Stomach (tissue), 9 donors: ENCODE results near the gene FGF18. TPM values are rescaled to one million over a fixed set of nuclear protein-coding genes. Genes with fewer than 3 reads are reported as not detected.
A peak's percentile ranks its signal among the peaks of the same experiment; 100 is the strongest.

ENCODE experiments used
- DNase-seq, 2 donors: peaks; one replicate each; pipeline versions ENCODE4 v3.0.0 to v3.0.0-alpha.2; 2013 to 2019
- H3K27ac ChIP-seq, 5 donors: fragments of 200-600 bp in 4 of 5; sonication (generic) in 4 of 5; one replicate each; pipeline ENCODE4 v1.5.1; 2013 to 2019; ENCODE audit warnings: mild to moderate bottlenecking in 1 of 5, moderate library complexity in 1 of 5
- H3K27me3 ChIP-seq, 3 donors: fragments of 200-600 bp; sonication (generic); one replicate each; pipeline ENCODE4 v1.5.1; 2017 to 2019; ENCODE audit warnings: mixed run types in 1 of 3
- H3K36me3 ChIP-seq, 4 donors: fragments of 200-600 bp; sonication (generic); 1 replicate in 3 of 4; 2 replicates in 1 of 4; pipeline ENCODE4 v1.5.1; 2016 to 2019
- H3K4me1 ChIP-seq, 4 donors: fragments of 200-600 bp; sonication (generic); one replicate each; pipeline ENCODE4 v1.5.1; 2016 to 2019
- H3K4me3 ChIP-seq, 4 donors: fragments of 200-600 bp; sonication (generic) in 3 of 4; one replicate each; pipeline ENCODE4 v1.5.1; 2016 to 2019; ENCODE audit warnings: mild to moderate bottlenecking in 1 of 4
- H3K9me3 ChIP-seq, 4 donors: fragments of 200-600 bp; sonication (generic); one replicate each; pipeline ENCODE4 v1.5.1; 2016 to 2019
- CTCF ChIP-seq, 7 experiments: fragments of 450-650 bp in 4 of 7; fragments of 200-600 bp in 3 of 7; sonication (generic) in 3 of 7; IDR thresholded peaks; one replicate each; pipeline ENCODE4 v1.5.1; 2016 to 2019; ENCODE audit warnings: antibody characterized with exemption in 7 of 7, control low read depth in 2 of 7, mild to moderate bottlenecking in 1 of 7
- EP300 ChIP-seq: sonication (generic); formaldehyde crosslinking; IDR thresholded peaks from one replicate; pipeline ENCODE4 v1.6.1; 2017; ENCODE audit warnings: antibody characterized with exemption
- POLR2A ChIP-seq, 4 donors: fragments of 450-650 bp; IDR thresholded peaks; one replicate each; pipeline ENCODE4 v1.6.1; 2016; ENCODE audit warnings: antibody characterized with exemption in 4 of 4, control low read depth in 2 of 4, mild to moderate bottlenecking in 1 of 4, moderate library complexity in 1 of 4
- POLR2AphosphoS5 ChIP-seq, 3 donors: sonication (generic); formaldehyde crosslinking; IDR thresholded peaks; one replicate each; pipeline ENCODE4 v1.6.1; 2016; ENCODE audit warnings: antibody characterized with exemption in 3 of 3
- WGBS, 5 donors: extraction: QIAGEN DNeasy Blood & Tissue Kit in 3 of 5; methylation state at CpG; one replicate each; pipeline versions ENCODE4 v1.1.5 to v1.1.7; 2013 to 2018; 5-methylcytosine and 5-hydroxymethylcytosine counted together
- intact Hi-C: fragments of 100-400 bp; cut with DNase I; formaldehyde crosslinking; loops from one replicate; pipeline ENCODE4 v1.15.1; 2023; ENCODE audit warnings: low total_unique reads
- polyA plus RNA-seq, 3 donors: library from polyadenylated mRNA; stranded (reverse); fragments of 200-250 nt; gene quantifications; one replicate each; pipeline ENCODE4 v1.2.3, GENCODE V29; 2013
- total RNA-seq, 5 donors: library from RNA; depleted of rRNA; stranded (reverse); fragments of >200 nt; gene quantifications; one replicate each; pipeline versions ENCODE4 v1.1.0 to v1.2.3, GENCODE V29; 2014 to 2016
- donor health status: healthy with polysubstance abuse.
- donor health status: Bipolar disorder and iron deficiency.
- donor health status: healthy.

The FGF18 gene
- total and polyA plus RNA-seq, 8 donors, result 0.37 to 7.1 (median 0.46) TPM; not detected in 3

- WGBS, 5 donors, result 90 to 96% (median 91%) methylated on average over 26 of the region's 26 CpGs
- intact Hi-C loops, result loop anchor here (10.0 kb wide), 1 partner anchor 482 kb away; no protein-coding TSS in a partner anchor
- H3K9me3 ChIP-seq, result no peaks in the 10 kb centered on the region
- H3K27ac ChIP-seq, result no peak overlapping the region
- TF ChIP-seq POLR2AphosphoS5 (IDR thresholded peaks at IDR 0.05) (no peak), EP300 (no peak), CTCF (IDR thresholded peaks at IDR 0.05) (no peak), POLR2A (IDR thresholded peaks at IDR 0.05) (no peak)
- peaks cover 0 to 33% (median 27%) of the 10 kb centered on the region in 3 donors for H3K27me3 ChIP-seq
- H3K4me3 ChIP-seq, result no peak overlapping the region
- H3K4me1 ChIP-seq, result peaks cover 31 to 38% (median 32%) of the 10 kb centered on the region in 4 donors
- no peaks in the 10 kb centered on the region for H3K36me3 ChIP-seq
- peak in 1 of 2 donors; percentile 23 for DNase-seq
Measured at GRCh38 chr5:171422902-171423663, 3.6 kb downstream of the FGF18 start.

GRCh38 chr5:171424726-171425125, 5.3 kb downstream of the FGF18 start:
- peaks cover 0 to 23% (median 16%) of the 10 kb centered on the region in 3 donors for H3K27me3 ChIP-seq
- no peak for TF ChIP-seq POLR2AphosphoS5 (IDR thresholded peaks at IDR 0.05)
- TF ChIP-seq CTCF (IDR thresholded peaks at IDR 0.05), result no peak
- TF ChIP-seq EP300, result no peak
- TF ChIP-seq POLR2A (IDR thresholded peaks at IDR 0.05), result no peak
- H3K9me3 ChIP-seq, result no peaks in the 10 kb centered on the region
- H3K27ac ChIP-seq, result no peak overlapping the region
- intact Hi-C loops, result loop anchor here (10.0 kb wide), 1 partner anchor 480 kb away; no protein-coding TSS in a partner anchor
- 19 to 59% (median 43%) methylated on average over 4 to 5 of the region's 5 CpGs for WGBS, 5 donors
- H3K4me1 ChIP-seq, result peaks cover 16 to 21% (median 18%) of the 10 kb centered on the region in 4 donors
- DNase-seq, result peak in 1 of 2 donors; percentile 23
- H3K36me3 ChIP-seq, result no peaks in the 10 kb centered on the region
- H3K4me3 ChIP-seq, result no peak overlapping the region

- intact Hi-C loops, result loop anchor here (10.0 kb wide), 1 partner anchor 479 kb away; no protein-coding TSS in a partner anchor
- WGBS, 5 donors, result 91 to 94% (median 93%) methylated on average over 10 to 14 of the region's 14 CpGs
- TF ChIP-seq EP300, result no peak
- no peak for TF ChIP-seq POLR2A (IDR thresholded peaks at IDR 0.05)
- no peak for TF ChIP-seq CTCF (IDR thresholded peaks at IDR 0.05)
- TF ChIP-seq POLR2AphosphoS5 (IDR thresholded peaks at IDR 0.05), result no peak
Measured at GRCh38 chr5:171425596-171426244, 6.3 kb downstream of the FGF18 start.

GRCh38 chr5:171426266-171426665, 6.8 kb downstream of the FGF18 start:
- Histone ChIP-seq H3K27me3 (peaks cover 0 to 7% (median 2%) of the 10 kb centered on the region in 3 donors), H3K36me3 (no peaks in the 10 kb centered on the region), H3K9me3 (no peaks in the 10 kb centered on the region), H3K4me3 (no peak overlapping the region), H3K4me1 (peaks cover under 1 to 6% (median 4%) of the 10 kb centered on the region in 4 donors), H3K27ac (no peak overlapping the region)
- TF ChIP-seq EP300 (no peak), CTCF (IDR thresholded peaks at IDR 0.05) (no peak)
- WGBS, 5 donors, result 79 to 87% (median 86%) methylated on average over 1 to 4 of the region's 4 CpGs
- intact Hi-C loops, result loop anchor here (10.0 kb wide), 1 partner anchor 479 kb away; no protein-coding TSS in a partner anchor
- peak in 1 of 2 donors; percentile 7 for DNase-seq

More at GRCh38 chr5:171425596-171426244, 6.3 kb downstream of the FGF18 start:
- H3K36me3 ChIP-seq, result no peaks in the 10 kb centered on the region
- no peaks in the 10 kb centered on the region for H3K9me3 ChIP-seq
- H3K27me3 ChIP-seq, result peaks cover 0 to 13% (median 8%) of the 10 kb centered on the region in 3 donors
- no peak overlapping the region for H3K27ac ChIP-seq
- DNase-seq, result peak in 1 of 2 donors; percentile 13
- peaks cover 6 to 11% (median 9%) of the 10 kb centered on the region in 4 donors for H3K4me1 ChIP-seq
- no peak overlapping the region for H3K4me3 ChIP-seq
